Stimulated activated CD4-positive, alpha-beta T cell treated with anti-CD3 and anti-CD28 coated beads, Interleukin-1b, Interleukin-23, amount 100 ng/mL, for 24 hours (primary cell): ENCODE results near the gene MCUB.
"Not testable (repeated sequence)": the region's sequence is repeated elsewhere in the genome, so short reads cannot be mapped to it uniquely, and the experiment has no call there.

ENCODE experiments used
- DNase-seq, 4 experiments: peaks; one replicate each; pipeline ENCODE4 v3.0.0-alpha.2; 2020; ENCODE audit warnings: low read depth in 4 of 4, low spot score in 1 of 4

MCUB gene

DNA sequence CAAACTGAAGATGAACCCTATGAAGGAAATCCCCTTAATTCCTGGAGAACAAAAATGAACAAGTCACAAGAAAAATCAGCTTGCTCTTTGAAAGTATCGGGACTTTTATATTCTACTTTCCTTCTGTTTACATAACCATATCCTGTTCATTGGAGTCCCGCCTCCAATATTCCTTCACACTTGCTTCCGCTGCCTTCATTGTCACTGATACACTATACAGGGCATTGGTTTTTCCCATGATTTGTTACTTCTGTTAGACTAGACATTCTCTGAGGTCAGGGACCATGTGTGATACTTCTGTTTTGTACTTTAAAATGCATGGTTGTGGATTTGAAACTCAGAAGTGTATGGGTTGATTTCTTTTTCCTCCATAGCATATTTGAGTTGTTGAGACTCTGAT, 18.8 kb downstream of the MCUB start:
- no peak for DNase-seq

GRCh38 chr4:109579997-109580396, 20.0 kb downstream of the MCUB start:
- not testable (repeated sequence) for DNase-seq

- DNase-seq: peak; percentile 13 to 48 (median 27)
These were observed 28.1 kb downstream of the MCUB start for GRCh38 chr4:109588176-109588575.

DNA sequence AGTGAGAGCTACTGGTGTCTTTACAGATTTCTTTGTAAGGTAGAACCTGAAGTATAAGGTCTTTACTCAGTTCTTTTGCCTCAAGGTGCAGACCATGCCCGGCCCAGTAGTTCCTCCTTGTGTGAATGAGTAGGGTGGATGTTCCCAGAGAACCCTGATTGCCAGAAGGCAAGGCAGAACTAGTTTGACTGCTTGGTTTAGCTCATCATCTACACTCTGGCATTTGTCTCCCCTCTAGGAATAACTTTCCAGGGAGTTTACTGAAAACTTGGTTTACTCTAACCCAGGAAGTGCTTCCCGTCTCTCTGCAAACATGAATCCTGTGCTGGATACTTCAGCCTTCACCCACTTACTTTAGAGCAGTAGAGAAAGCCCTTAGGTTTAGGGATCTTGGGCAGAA, 29.1 kb downstream of the MCUB start:
- no peak for DNase-seq

DNA sequence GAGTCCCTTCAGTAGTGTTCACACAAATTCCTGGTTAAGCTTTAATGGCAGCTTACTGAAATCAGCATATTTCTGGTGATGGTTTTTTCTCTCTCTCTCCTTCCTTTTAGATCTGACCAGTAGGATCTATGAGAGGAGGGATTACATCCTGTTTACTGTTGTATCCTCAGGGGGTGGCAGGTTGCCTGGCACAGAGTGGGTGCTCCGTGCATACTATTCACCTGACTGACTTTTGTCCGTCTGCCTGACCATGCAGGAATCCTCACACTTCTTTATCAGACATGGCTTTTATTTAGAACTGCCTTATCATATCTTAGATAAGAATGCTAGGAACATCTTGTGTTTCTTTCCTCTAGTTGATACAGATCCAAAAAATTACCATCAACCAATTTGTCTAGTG, 29.6 kb downstream of the MCUB start:
- no peak for DNase-seq

- no peak for DNase-seq
These were observed 30.9 kb downstream of the MCUB start for GRCh38 chr4:109590905-109591304.

GRCh38 chr4:109592367-109592766, 32.3 kb downstream of the MCUB start:
- DNase-seq: no peak

- DNase-seq: not testable (repeated sequence)
These were observed 35.1 kb downstream of the MCUB start for GRCh38 chr4:109595123-109595522.

DNA sequence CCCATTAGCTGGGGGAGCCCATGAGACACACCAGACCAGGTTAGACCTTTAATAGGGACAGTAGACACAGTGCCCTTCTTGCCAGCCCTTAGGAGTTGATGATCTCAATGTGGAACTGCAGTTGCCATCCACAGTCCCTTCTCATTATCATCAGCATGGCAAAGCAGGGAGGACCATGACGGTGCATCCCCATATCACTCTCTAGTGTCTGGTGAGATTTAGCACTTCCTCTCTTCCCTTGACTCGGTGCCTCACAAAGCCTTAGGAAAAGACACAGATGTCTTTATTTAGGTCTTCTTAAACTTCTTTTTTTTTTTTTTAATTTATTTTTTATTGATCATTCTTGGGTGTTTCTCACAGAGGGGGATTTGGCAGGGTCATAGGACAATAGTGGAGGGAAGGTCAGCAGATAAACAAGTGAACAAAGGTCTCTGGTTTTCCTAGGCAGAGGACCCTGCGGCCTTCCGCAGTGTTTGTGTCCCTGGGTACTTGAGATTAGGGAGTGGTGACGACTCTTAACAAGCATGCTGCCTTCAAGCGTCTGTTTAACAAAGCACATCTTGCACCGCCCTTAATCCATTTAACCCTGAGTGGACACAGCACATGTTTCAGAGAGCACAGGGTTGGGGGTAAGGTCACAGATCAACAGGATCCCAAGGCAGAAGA, 36.5 kb downstream of the MCUB start:
- DNase-seq: not testable (repeated sequence)

GRCh38 chr4:109599046-109599652, 39.1 kb downstream of the MCUB start:
- DNase-seq: no peak

GRCh38 chr4:109600431-109600830, 40.4 kb downstream of the MCUB start:
- no peak for DNase-seq

DNA sequence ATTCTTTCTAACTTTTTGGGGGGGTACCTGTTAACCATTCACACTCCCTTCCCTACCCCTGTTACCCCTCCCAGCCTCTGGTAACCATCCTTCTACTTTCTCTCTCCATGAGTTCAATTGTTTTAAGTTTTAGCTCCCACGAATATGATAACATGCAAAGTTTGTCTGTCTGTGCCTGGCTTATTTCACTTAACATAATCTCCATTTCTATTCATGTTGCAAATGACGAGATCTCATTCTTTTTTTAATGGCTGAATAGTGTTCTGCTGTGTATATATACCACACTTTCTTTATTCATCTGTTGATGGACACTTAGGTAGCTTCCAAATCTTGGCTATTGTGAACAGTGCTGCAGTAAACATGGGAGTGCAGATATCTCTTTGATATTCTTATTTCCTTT, 41.3 kb downstream of the MCUB start:
- DNase-seq: no peak

GRCh38 chr4:109607976-109608375, 47.9 kb downstream of the MCUB start:
- DNase-seq: no peak

DNA sequence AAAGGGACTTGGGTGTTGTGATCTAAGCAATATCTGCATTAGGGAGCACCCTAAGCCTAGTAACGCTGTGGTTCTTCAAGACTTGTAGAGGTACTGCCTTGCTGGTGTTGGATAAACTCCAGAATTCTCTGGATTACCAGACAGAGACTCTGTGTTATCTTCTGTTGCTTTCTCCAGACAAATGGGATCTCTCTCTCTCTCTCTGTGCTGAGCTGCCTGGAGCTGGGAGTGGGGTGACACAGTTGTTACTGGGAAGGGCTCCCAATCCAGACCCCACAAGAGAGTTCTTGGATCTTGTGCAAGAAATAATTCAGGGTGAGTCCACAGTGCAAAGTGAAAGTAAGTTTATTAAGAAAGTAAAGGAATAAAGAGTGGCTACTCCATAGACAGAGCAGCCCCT, 48.8 kb downstream of the MCUB start:
- no peak for DNase-seq

GRCh38 chr4:109609431-109609830, 49.4 kb downstream of the MCUB start:
- no peak for DNase-seq

GRCh38 chr4:109610489-109610888, 50.4 kb downstream of the MCUB start:
- DNase-seq: no peak

DNA sequence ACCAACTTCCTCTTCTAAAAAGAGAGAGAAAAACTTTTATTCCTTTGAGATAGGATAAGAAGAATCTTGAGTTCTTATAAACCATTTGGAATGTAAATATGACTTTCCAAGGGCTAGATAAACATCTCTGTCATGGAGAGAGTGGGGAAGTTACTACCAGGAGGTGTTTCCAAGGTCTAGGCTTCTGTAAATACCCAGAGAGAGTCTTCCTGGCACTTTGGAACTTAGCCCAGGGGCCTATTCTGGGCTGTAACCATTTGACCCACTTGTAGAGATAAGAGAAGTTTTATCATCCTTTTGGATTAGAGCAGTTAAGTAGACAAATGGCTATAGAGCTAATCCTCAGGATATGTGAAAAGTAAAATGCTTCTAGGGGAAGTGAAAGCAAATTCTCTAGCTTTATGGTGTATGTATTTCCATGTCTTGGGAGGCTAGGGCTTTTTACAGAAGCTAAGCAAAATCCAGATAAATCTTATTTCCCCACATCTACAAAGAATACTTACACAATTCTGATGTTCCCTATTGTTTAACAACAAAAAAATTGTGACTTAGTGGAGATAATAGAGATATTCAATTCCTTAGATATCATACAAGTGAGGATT, 51.1 kb downstream of the MCUB start:
- DNase-seq: no peak

- DNase-seq: no peak
These were observed 54.0 kb downstream of the MCUB start for GRCh38 chr4:109614015-109614414.

DNA sequence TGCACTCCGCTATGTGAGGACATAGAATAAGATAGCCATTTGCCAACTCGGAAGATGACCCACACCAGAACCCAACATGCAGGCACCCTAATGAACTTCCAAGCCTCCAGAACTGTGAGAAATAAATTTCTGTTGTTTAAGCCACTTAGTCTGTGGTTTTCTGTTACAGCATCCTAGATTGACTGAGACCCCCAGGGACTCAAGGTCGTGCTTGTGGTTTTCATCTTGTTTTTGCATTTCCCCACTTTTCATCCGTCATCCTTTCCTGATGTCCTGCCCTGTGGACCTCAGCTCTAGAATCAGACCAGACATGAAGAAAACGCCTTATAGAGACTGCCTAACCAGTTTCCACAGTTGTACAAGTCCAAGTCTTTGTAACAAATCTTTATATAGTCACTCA, 54.4 kb downstream of the MCUB start:
- no peak for DNase-seq

DNA sequence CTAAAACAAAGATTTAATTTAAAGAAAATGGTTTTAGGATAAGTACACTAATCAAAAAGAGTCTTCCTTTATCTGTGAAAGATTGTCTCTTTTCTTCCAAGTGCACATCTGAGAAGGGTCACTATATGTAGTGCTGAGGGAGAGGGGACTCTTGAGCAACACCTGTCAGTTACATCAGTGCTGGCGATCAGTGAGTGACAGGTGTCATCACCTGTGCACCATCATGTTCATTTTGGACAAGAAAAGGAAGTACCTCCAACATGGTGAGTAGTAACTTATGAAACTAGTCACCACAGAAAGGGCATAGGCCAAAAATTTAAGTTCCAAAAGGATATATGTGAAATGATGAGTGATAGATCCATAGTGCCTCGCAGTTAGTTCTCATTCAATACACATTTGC, 55.7 kb downstream of the MCUB start:
- DNase-seq: no peak

- no peak for DNase-seq
These were observed 56.2 kb downstream of the MCUB start for GRCh38 chr4:109616243-109616642.

DNA sequence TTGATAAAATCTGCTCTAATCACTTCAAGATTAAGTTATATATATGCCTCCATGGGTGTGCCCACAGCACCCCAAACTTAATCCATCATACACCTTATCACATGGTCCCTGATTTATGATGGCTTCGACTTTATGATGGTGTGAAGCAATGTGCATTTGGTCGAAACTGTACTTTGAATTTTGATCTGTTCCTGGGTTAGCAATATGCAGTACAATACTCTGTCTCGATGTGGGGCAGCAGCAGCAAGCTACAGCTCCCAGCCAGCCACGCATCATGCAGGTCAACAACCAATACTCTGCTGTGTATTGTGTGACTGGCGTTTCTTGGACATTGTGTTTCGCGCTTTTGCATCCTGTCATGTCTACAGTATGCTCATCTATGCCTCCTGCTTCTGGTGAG, 62.6 kb downstream of the MCUB start:
- no peak for DNase-seq

GRCh38 chr4:109624536-109624935, 64.5 kb downstream of the MCUB start:
- DNase-seq: no peak
